GM18909 (cell line): ENCODE measurements around the gene SIRPA.

ENCODE experiments used
- ATAC-seq: cut with Tn5 transposase; IDR thresholded peaks from one replicate; pipeline ENCODE4 v1.9.1; 2021; ENCODE audit warnings: mild to moderate bottlenecking; ENCODE audit not compliant: unreplicated experiment, poor library complexity

SIRPA gene

DNA sequence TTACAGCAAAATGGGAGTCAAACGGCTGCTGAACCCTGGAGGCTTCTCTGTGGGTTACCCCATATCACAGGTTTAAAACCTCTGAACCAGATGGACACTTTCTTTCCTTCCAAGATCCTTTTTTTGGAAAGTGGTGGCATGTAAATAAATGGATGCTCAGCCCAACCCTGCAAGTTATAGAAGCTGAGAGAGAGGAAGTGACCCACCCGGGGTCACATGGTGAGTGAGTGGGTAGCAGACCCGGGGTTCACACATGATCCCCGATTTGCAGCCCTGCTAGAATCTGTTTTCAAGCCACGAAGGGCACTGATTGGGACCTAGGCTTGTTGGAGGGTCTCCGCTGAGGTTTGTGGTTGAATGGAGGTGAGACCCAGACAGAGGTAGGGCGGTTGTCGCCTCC lies 32.0 kb downstream of the SIRPA start:
- ATAC-seq, result no peak

DNA sequence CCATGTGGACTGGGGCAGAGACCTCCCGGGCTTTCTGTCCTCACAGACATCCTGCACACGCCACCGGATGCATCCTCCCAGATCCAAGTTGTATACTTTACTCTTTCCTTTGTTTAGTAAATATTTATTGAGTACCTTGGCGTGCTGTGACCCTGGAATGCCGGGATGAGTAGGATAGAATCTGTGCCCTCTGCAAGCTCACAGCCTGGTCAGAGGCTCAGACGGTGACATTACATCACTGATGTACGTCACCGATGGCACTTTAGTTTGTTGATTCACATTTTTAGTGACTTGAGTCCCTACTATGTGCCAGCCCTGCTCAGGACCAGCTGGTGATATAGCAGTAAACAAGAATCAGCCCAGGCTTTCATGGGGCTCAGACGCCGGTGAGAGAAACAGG lies 32.9 kb downstream of the SIRPA start:
- no peak for ATAC-seq

DNA sequence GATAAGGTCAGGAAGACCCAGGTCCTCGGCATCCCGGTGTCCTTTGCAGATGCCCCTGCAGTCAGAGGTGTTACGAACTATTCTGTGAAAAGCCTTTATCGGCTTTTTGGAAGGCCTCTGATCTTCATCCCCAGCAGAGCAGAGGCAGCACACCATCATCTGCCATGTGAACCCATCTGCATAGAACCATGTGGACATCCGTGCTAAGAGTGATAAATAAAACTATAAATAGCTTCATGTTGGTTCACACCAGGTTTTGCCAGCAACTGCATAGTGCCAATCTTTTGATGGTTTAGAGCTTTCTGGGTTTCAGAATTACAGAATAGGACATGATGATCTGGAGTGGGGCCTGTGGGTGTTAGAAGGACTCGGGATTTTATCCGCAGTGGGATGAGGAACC lies 33.6 kb downstream of the SIRPA start:
- no peak for ATAC-seq

- no peak for ATAC-seq
These were observed 34.3 kb downstream of the SIRPA start for GRCh38 chr20:1929460-1929859.

DNA sequence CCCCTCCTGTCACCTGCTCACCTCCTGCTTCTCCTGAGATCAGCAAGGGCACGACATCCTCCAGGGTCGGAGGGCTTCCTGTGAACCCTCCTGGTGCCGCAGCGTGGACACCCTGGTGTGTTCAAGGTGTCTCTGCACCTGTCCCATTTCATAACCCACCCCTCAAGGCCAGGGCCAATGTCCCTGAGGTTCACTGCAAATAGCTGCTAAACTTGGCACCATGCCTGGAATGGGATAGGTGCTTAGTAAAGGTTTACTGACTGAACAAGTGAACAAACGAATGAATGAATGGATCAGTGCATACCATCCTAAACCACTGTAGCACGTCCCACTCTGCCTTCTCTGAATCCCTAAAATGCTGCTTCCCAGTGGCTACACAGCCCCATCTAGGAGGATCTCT lies 35.0 kb downstream of the SIRPA start:
- no peak for ATAC-seq

GRCh38 chr20:1931830-1932229 lies 36.6 kb downstream of the SIRPA start:
- no peak for ATAC-seq

- no peak for ATAC-seq
These were observed 37.8 kb downstream of the SIRPA start for GRCh38 chr20:1932971-1933370.

DNA sequence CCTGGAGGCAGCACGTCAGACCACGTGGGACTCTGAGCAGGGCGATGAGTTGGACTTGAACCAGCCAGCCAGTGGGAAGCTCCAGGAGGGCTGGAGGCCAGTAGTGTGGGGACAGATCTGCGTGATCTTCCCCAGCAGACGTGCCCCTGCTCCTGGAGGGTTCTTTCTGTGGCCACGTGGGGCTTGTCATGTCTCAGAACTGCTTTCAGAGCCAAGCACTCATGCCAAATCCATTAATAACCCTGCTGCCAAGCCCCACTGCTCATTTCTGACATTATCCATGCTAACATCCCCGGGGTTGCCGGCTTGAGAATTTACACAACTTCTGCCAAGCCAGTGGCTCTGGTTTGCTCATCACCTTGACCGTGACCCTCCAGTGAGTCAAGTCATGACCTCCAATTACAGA lies 38.3 kb downstream of the SIRPA start:
- ATAC-seq, result no peak

GRCh38 chr20:1934156-1934555 lies 38.9 kb downstream of the SIRPA start:
- no peak for ATAC-seq

DNA sequence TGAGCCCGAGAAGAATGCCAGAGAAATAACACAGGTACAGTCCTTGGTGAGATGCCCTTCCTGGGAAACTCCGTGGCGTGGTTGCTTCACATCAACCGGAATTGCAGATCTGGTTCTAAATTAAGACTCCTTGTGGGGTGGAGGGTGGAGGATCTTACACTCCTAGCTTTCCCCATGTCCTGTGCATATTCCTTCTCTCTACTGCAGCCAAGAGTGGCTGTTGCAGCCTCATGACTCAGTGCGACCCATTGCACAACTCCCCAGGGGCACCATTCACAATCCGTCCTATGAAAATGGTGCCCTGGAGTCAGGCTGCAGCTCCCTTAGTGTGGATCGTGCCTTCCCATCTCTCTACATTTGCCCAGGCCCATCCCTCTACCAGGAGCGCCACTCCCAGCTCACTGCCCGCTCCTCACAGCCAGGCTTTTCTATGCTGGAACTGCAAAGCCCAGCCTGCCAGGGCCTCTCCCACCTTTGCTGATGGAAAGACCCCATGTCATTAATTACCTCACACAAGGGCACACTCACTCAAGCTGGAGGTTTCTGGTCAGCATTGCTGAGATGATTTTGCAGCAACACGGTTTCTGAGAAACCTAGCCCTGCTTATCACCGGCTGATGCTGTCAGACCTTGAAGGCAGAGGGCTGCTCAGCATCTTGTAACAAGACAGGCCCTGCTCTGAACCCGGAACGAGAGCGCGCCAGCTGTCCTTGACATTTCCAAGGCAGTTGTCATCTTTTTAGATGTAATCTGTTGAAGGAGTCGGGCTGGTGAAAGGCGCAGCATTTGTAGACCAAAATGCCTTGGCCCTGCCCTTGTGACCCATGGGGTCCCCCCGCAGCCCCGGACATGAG lies 39.7 kb downstream of the SIRPA start:
- no peak for ATAC-seq

GRCh38 chr20:1935696-1936366 lies 40.6 kb downstream of the SIRPA start:
- no peak for ATAC-seq

GRCh38 chr20:1937316-1937976 lies 42.2 kb downstream of the SIRPA start:
- ATAC-seq, result no peak

GRCh38 chr20:1938464-1939269 lies 43.5 kb downstream of the SIRPA start:
- ATAC-seq, result no peak

DNA sequence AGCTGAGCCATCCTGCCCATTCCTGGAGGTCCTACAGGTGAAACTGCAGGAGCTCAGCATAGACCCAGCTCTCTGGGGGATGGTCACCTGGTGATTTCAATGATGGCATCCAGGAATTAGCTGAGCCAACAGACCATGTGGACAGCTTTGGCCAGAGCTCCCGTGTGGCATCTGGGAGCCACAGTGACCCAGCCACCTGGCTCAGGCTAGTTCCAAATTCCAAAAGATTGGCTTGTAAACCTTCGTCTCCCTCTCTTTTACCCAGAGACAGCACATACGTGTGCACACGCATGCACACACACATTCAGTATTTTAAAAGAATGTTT lies 44.0 kb downstream of the SIRPA start:
- no peak for ATAC-seq

- ATAC-seq, result no peak
These were observed 45.4 kb downstream of the SIRPA start for GRCh38 chr20:1940581-1940980.

- no peak for ATAC-seq
These were observed 46.0 kb downstream of the SIRPA start for GRCh38 chr20:1941226-1941625.

- ATAC-seq, result no peak
These were observed 46.9 kb downstream of the SIRPA start for GRCh38 chr20:1942061-1942460.

GRCh38 chr20:1942486-1943274 lies 47.5 kb downstream of the SIRPA start:
- no peak for ATAC-seq

DNA sequence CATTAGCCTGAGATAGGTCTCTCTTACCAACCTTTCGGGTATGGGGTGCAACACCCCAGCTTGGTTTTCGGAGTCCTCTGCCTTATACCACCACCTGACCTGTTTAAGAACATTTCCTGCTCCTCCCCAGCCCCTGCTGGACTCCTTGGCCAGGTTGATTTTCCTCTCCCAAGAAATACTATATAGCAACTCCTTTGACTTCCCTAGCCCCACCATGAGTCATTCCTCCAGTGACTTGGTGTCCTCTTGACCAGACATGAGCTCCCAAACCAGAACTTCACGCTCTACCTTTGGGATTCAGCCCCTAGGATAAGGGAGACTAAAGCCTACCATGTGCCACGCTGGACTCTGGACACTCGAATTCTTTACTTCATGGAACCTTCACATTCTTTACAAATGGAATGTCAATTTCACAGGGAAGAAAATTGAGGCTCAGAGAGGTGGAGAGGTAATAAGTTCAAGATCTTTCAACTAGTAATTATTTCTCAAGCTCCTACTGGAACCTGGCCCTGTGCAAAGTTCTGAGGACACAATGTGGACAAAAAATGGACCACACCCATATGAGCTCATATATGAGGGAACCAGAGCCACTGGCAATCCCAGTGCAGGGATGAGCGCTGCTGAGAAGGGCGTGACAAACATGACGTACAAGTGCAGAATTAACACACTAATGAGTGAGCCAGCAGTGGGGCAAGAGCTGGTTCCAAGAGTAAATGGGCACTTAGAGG lies 48.2 kb downstream of the SIRPA start:
- ATAC-seq, result no peak
